Measurements from ENCODE around the gene NRSN2.
"Not testable (repeated sequence)": the region's sequence is repeated elsewhere in the genome, so short reads cannot be mapped to it uniquely, and the experiment has no call there.

The NRSN2 gene

GRCh38 chr20:377578-377977, 30.7 kb downstream of the NRSN2 start:
- DNase-seq: not testable (repeated sequence)

- no peak for DNase-seq
Observed at GRCh38 chr20:378961-379336, 32.0 kb downstream of the NRSN2 start.

DNA sequence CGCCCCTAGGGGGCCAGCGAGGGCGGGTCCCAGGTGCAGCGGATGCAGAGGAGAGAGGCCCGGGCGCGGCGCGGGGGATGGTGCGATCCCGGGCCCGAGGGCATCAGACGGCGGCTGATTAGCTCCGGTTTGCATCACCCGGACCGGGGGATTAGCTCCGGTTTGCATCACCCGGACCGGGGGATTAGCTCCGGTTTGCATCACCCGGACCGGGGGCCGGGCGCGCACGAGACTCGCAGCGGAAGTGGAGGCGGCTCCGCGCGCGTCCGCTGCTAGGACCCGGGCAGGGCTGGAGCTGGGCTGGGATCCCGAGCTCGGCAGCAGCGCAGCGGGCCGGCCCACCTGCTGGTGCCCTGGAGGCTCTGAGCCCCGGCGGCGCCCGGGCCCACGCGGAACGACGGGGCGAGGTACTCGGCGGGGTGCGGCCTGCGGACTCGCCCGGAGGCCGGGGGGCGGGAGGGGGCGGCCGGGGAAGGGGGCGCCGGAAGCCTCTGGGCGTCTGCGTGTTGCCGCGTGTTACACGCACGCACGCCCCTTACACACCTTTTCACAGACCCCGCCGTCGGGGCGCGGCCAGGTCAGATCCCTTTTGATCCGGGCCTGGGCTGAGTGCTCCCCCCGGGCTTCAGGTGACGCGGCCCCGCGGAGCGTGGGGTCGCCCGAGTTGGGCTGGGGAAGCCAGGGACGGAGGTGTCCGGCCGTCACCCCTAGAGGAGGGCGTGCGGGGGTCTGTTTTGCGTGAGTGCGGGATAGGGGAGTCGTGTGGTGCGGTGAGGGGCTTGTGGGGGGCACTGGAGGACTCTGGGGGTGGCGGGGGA, 34.1 kb downstream of the NRSN2 start:
- peak; percentile 22 for DNase-seq

- DNase-seq: no peak
Observed at GRCh38 chr20:381581-382290, 34.8 kb downstream of the NRSN2 start.

GRCh38 chr20:382291-383115, 35.6 kb downstream of the NRSN2 start:
- DNase-seq: no peak

- DNase-seq: no peak
Observed at GRCh38 chr20:383889-384288, 37.0 kb downstream of the NRSN2 start.

GRCh38 chr20:384723-385122, 37.8 kb downstream of the NRSN2 start:
- DNase-seq: no peak

DNA sequence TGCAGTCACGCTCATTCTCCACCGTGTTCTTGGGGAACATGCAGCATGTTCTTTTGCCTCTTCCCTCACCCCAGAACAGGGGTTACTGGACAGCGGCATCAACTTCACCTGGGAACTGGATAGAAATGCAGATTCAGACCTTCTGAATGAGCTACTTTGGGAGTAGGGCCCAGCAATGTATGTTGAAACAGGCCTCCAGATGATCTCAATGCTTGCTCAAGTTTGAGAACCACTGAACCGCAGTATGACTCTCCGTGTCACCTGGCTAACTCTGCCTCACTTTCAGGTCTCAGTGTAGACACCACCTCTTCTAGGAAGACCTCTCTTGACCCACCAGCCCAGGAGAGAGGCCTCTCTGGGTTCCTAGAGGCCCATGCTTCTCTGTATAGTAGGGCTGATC, 38.5 kb downstream of the NRSN2 start:
- DNase-seq: no peak

- not testable (repeated sequence) for DNase-seq
Observed at GRCh38 chr20:386634-387033, 39.7 kb downstream of the NRSN2 start.

DNA sequence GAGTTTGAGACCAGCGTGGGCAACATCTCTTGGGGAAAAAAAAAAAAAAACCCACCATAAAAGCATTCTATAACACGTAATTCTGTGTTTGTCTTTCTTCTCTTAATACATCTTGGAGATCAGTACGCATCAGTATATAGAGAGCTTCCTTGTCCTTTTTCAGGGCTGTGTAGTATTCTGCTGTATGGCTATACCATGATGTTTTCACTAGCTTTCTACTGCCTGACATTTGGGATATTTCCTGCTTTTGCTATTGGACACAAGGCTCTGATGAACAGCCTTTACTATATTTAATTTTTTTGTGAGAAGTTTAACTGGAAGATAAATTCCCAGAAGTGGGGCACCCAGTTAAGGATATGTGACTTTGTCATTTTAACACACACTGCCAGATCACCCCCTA, 40.6 kb downstream of the NRSN2 start:
- no peak for DNase-seq

- no peak for DNase-seq
Observed at GRCh38 chr20:388034-388994, 41.4 kb downstream of the NRSN2 start.

DNA sequence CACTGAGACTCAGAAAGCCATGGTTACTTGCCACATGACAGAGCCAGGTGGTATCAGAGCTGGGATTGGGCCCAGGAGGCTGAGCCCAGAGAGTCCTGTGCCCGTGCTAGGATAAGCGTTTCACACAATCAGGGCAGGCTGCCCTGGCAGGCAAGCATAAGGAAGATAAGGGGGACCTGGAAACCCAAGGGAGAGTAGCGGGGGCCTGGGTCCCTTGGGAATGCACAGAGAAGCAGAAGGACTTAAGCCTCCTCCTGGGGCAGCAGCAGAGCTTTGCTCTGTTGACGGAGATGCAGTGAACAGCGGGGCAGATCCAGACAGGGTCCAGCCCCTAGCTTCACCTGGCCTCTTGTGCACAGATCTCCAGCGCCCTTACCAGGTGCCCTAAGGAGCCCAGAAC, 42.3 kb downstream of the NRSN2 start:
- DNase-seq: no peak

DNA sequence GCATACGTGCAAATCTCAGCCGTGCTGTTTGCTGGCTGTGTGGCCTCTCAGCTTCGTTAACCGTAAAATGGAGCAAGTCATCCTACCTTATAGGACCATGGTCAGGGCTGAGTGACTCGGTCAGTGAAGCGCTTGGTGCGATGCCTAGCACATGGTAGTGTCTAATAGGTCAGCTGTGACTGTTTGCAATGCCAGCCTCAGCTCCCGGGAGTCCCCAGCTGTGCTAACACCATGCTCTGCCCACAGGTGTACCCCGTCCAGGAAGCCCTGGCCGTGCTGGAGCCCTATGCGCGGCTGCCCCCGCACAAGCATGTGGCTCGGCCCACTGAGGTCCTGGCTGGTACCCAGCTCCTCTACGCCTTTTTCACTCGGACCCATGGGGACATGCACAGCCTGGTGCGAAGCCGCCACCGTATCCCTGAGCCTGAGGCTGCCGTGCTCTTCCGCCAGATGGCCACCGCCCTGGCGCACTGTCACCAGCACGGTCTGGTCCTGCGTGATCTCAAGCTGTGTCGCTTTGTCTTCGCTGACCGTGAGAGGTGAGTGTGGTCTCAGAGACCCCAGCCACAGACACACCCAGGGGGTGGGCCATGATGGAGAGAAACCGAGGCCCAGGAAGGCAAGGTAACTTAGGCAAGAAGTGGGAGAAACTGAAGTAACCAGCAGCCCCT, 44.3 kb downstream of the NRSN2 start:
- DNase-seq: no peak

- not testable (repeated sequence) for DNase-seq
Observed at GRCh38 chr20:393296-393695, 46.4 kb downstream of the NRSN2 start.

- DNase-seq: no peak
Observed at GRCh38 chr20:396252-396618, 49.3 kb downstream of the NRSN2 start.

DNA sequence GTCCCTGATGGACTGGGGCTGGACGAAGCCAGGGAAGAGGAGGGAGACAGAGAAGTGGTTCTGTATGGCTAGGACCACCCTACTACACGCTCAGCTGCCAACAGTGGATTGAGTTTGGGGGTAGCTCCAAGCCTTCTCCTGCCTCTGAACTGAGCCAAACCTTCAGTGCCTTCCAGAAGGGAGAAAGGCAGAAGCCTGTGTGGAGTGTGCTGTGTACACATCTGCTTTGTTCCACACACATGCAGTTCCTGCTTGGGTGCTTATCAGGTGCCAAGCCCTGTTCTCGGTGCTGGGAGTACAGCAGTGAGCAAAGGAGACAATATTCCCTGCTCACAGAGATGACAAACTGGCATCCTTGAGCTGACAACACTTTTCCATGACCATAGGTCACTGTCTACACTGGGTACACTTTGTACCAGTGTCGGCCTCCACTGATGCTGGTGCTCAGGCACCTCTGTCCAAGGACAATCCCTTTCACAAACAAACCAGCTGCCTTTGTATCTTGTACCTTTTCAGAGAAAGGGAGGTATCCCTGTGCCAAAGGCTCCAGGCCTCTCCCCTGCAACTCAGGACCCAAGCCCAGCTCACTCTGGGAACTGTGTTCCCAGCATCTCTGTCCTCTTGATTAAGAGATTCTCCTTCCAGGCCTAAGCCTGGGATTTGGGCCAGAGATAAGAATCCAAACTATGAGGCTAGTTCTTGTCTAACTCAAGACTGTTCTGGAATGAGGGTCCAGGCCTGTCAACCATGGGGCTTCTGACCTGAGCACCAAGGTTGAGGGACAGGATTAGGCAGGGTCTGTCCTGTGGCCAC, 49.9 kb downstream of the NRSN2 start:
- no peak for DNase-seq

DNA sequence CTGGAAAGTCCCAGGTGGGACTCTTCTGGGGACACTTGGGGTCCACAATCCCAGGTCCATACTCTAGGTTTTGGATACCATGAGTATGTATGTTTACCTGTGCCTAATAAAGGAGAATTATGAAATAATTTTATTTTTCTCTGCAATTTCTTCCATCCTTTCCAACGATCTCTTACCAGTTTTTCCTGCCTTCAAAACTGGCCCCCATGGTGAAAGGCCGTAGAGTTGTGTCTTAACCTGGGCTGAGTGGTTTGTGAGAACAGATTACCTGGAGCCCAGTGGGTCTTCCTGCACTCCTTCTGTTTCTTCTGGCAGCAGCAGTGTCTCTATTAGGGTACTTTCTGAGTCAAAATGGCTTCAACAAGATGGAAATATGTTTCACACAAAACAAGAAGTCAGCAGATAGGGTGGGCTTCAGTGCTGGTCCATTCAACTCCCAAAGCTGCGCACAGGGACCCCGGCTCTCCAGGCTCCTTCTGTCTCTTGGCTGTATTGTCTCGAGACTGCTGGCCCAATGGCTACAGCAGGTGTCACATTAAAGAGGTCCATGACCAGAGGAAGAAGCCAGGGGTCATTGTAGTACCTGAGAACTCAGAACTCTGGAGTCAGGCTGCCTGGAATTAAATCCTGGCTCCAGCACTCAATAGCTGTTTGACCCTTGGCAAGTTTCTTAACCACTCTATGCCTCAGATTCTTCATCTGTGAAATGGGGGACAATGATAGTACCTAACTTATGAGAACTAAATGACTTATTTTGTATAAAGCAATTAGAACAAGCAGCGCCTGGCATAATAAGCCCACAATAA, 50.7 kb downstream of the NRSN2 start:
- DNase-seq: no peak

DNA sequence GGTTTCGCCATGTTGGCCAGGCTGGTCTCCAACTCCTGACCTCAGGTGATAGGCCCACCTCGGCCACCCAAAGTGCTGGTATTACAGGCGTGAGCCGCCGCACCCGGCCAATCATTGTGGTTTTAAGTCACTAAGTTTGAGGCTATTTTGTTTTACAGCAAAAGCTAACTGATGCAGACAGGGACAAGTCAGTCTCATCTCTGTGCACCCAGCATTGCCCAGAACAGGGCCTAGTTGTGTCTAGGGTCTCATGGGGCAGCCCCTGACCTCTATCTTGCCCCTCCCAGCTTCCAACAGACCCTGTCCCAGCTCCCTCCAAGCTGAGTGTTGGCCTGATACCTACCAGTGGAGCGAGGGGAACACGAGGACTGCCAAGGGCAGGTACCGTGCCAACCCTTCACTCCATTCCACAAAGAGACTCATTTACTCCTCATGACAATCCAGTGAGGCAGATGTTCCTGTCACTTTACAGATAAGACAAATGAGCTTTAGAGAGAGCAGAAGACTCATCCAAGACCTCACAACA, 52.3 kb downstream of the NRSN2 start:
- DNase-seq: no peak

GRCh38 chr20:400128-400453, 53.2 kb downstream of the NRSN2 start:
- DNase-seq: no peak

All from KG1 (cell line).